Uterus (tissue), 4 donors: ENCODE data around the gene TMEM187. TPM values are rescaled to one million over a fixed set of nuclear protein-coding genes. Genes with fewer than 3 reads are reported as not detected.

Source experiments
- DNase-seq, 2 donors: peaks; one replicate each; pipeline ENCODE4 v3.0.0-alpha.2; 2019 to 2020
- H3K27ac ChIP-seq, 2 donors: fragments of 200-600 bp; sonication (generic); 1 replicate in 1 of 2; 2 replicates in 1 of 2; pipeline ENCODE4 v1.5.1; 2016 to 2018
- H3K27me3 ChIP-seq, 2 donors: fragments of 200-600 bp; sonication (generic); one replicate each; pipeline ENCODE4 v1.5.1; 2018 to 2019; ENCODE audit warnings: control low read depth in 1 of 2
- H3K36me3 ChIP-seq, 2 donors: fragments of 200-600 bp; sonication (generic); one replicate each; pipeline ENCODE4 v1.5.1; 2019; ENCODE audit warnings: control low read depth in 1 of 2
- H3K4me1 ChIP-seq, 2 donors: fragments of 200-600 bp; sonication (generic); one replicate each; pipeline ENCODE4 v1.5.1; 2018 to 2019; ENCODE audit warnings: control low read depth in 1 of 2
- H3K4me3 ChIP-seq, 2 donors: fragments of 200-600 bp; sonication (generic); 1 replicate in 1 of 2; 2 replicates in 1 of 2; pipeline ENCODE4 v1.5.1; 2018 to 2019; ENCODE audit warnings: mild to moderate bottlenecking in 1 of 2
- H3K9me3 ChIP-seq, 2 donors: fragments of 200-600 bp; sonication (generic); one replicate each; pipeline ENCODE4 v1.5.1; 2019; ENCODE audit warnings: control low read depth in 1 of 2
- CTCF ChIP-seq, 4 experiments: fragments of 200-600 bp in 2 of 4; fragments of 450-650 bp in 2 of 4; sonication (generic) in 2 of 4; IDR thresholded peaks; one replicate each; pipeline ENCODE4 v1.5.1; 2016 to 2019; ENCODE audit warnings: antibody characterized with exemption in 4 of 4, mild to moderate bottlenecking in 2 of 4, moderate library complexity in 1 of 4
- POLR2A ChIP-seq, 2 donors: fragments of 450-650 bp; IDR thresholded peaks; one replicate each; pipeline ENCODE4 v1.6.1; 2016; ENCODE audit warnings: antibody characterized with exemption in 2 of 2, mild to moderate bottlenecking in 1 of 2, moderate library complexity in 1 of 2
- intact Hi-C: fragments of 100-400 bp; cut with DNase I; formaldehyde crosslinking; loops from one replicate; pipeline ENCODE4 v1.15.1; 2023; ENCODE audit warnings: low total_unique reads
- total RNA-seq, 4 donors: library from RNA; depleted of rRNA in 3 of 4; stranded (reverse); fragments of >200 nt in 3 of 4; gene quantifications; one replicate each; pipeline versions ENCODE4 v1.1.0 to v1.2.4, GENCODE V29; 2014 to 2023
- donor health status: DM: yes; HTN: yes; CAD: no.

TMEM187 gene
- total RNA-seq, 4 donors from 2014 or later: 2.5 to 9.6 (median 6.2) TPM; not detected in 1

DNA sequence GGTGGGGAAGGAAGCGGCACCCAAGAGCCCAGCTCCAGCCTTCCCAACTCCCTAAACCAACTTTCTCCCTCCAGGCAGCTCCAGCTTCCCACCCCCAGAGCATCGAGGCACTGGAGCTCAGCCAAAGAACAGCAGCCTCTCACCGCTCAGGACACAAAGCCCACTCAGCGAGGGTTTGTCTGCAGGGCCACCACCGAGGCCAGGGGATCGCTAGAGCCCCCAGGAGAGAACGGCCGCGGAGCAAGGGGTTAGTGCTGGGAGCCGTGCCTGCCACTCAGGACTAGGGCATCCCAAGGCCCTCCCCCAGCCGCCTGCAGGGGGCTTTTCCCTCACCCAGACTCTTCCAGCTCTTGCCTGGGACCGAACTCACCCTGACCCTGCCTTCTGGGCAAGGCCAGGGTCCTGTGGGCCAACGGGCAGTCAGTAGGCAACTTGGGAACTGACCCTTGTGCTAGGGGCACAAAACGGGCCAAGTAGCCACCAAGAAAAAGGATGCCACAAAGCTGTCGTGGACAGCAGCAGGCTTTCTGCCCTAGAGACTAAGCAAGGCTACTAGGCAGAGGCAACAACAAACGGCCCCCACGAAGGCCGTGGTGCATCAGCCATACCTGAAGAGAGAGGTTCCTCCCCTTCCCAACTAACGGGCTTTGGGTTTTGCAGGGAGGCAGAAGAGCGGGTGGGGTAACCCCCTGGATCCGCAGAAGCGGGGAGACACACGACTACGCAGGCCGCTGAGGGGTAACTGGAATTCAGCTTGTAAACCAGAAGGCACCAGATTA, 3.2 kb upstream of the TMEM187 start:
- peaks cover 0 to 5% of the 10 kb centered on the region in 2 donors for H3K4me1 ChIP-seq
- H3K9me3 ChIP-seq: no peaks in the 10 kb centered on the region
- no peaks in the 10 kb centered on the region for H3K36me3 ChIP-seq
- TF ChIP-seq CTCF (IDR thresholded peaks at IDR 0.05) (no peak), POLR2A (IDR thresholded peaks at IDR 0.05) (no peak)
- no peak for DNase-seq
- intact Hi-C loops: no loop called here
- peak overlapping the region; percentile 99 for H3K27ac ChIP-seq
- H3K27me3 ChIP-seq: no peaks in the 10 kb centered on the region
- H3K4me3 ChIP-seq: peak overlapping the region; percentile 52 to 96

DNA sequence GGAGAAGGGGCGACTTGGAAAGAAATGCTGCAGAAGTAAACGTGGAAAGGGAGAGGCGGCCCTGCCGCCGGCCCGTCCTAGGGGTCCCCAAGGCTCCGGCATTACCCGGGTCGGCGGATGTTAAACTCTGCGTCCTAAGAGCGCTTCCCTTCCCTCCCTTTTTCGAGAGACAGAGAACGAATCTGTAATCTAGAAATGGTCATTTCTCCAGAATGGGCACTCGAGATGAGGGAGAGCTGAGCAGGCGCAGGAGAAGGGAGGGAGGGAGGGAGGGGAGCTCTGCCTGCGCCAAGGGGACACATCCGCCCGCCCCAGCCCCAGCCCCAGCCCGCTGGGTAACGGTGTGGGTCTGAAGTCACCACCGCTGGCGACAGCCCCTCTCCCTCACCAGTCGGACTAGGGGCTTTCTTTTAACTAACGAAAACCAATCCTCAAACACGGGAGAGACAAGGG, 2.6 kb upstream of the TMEM187 start:
- peak overlapping the region; percentile 52 to 96 for H3K4me3 ChIP-seq
- TF ChIP-seq POLR2A (IDR thresholded peaks at IDR 0.05): no peak
- TF ChIP-seq CTCF (IDR thresholded peaks at IDR 0.05): no peak
- H3K9me3 ChIP-seq: no peaks in the 10 kb centered on the region
- H3K4me1 ChIP-seq: peaks cover 0 to 5% of the 10 kb centered on the region in 2 donors
- intact Hi-C loops: no loop called here
- DNase-seq: peak in 1 of 2 donors; percentile 46
- H3K36me3 ChIP-seq: no peaks in the 10 kb centered on the region
- H3K27me3 ChIP-seq: no peaks in the 10 kb centered on the region
- peak overlapping the region; percentile 99 for H3K27ac ChIP-seq

DNA sequence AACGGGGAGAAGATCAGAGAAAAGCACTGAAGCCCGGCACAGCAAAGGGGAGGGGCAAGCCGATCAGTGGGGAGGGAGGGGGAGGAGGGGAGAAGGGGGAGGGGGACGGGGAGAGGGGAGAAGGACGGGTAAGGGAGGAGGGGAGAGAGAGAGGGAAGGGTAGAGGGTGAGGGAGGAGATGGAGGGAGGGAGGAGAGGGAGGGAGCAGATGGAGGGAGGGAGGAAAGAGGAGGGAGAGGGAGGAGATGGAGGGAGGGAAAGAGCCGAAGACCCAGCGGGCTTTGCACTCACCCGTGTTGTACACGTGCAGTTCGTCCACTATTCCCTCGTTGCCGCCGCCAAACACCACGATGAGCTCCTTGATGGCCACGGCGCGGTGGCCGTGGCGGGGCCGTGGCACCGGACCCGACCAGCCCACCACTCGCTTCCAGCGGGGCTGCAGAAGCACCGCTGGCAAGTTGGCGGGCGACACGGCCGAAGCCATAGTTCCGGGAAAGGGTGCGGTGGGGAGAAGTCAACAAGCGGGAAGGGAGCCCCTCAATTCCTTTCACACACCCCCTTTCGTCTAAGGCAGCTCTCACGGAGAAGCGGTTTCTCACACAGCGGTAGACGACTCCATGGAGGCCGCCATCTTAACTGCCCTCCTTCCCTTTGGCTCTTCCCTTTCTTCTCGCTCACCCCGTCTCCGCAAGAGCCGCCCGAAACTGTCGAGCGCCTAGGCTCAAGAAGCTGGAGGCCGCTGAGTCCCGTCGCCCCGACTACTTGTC, 2.0 kb upstream of the TMEM187 start:
- H3K27me3 ChIP-seq: no peaks in the 10 kb centered on the region
- intact Hi-C loops: no loop called here
- TF ChIP-seq CTCF (IDR thresholded peaks at IDR 0.05) (no peak), POLR2A (IDR thresholded peaks at IDR 0.05) (no peak)
- no peaks in the 10 kb centered on the region for H3K36me3 ChIP-seq
- H3K4me1 ChIP-seq: peaks cover 0 to 5% of the 10 kb centered on the region in 2 donors
- peak; percentile 56 to 71 for DNase-seq
- peak overlapping the region; percentile 52 to 96 for H3K4me3 ChIP-seq
- no peaks in the 10 kb centered on the region for H3K9me3 ChIP-seq
- peak overlapping the region; percentile 99 for H3K27ac ChIP-seq

- Histone ChIP-seq H3K4me1 (peaks cover 0 to 5% of the 10 kb centered on the region in 2 donors), H3K27ac (peak overlapping the region; percentile 99), H3K9me3 (no peaks in the 10 kb centered on the region), H3K4me3 (peak overlapping the region; percentile 52 to 96), H3K36me3 (no peaks in the 10 kb centered on the region), H3K27me3 (no peaks in the 10 kb centered on the region)
- intact Hi-C loops: no loop called here
- peak in 1 of 2 donors; percentile 41 for TF ChIP-seq POLR2A (IDR thresholded peaks at IDR 0.05)
- no peak for TF ChIP-seq CTCF (IDR thresholded peaks at IDR 0.05)
- DNase-seq: peak; percentile 91
Measured at GRCh38 chrX:153971124-153971449, 1.5 kb upstream of the TMEM187 start.
